K562 (cell line): ENCODE results near the gene SFR1. TPM values are rescaled to one million over a fixed set of nuclear protein-coding genes. Genes with fewer than 3 reads are reported as not detected.

Experiments used
- ATAC-seq: fragments of 200-7000 bp; cut with Tn5 transposase; 3 replicates; pipeline ENCODE4 v1.9.1; 2020; ENCODE audit warnings: moderate library complexity
- BruUV-seq: library from RNA; stranded (reverse); fragments of 400-500 nt; replicated peaks from 2 replicates; lab custom pipeline; 2021; lab: Mats Ljungman, UMichigan
- CTCF ChIA-PET: fragments of 300-600 bp; formaldehyde crosslinking; extraction: SDS; loops from one replicate; lab custom pipeline; 2021; ENCODE audit warnings: low intra/inter-chr PET ratio; lab: Yijun Ruan, JAX
- POLR2A ChIA-PET: fragments of 300-600, 350-650 bp; sonication (Branson Sonifier 250); formaldehyde crosslinking; extraction: SDS; loops from one replicate; lab custom pipeline; 2021; ENCODE audit warnings: antibody characterized with exemption, inconsistent platforms; lab: Yijun Ruan, JAX
- DNase-seq, 4 experiments: peaks; one replicate each; pipeline versions ENCODE4 v3.0.0 to v3.0.0-alpha.2; 2011 to 2018; ENCODE audit warnings: low spot score in 3 of 4, mixed read lengths in 3 of 4; ENCODE audit errors: extremely low read depth in 1 of 4
- FAIRE-seq: peaks from 2 replicates; lab custom pipeline; 2011; peaks lifted over from hg19 to GRCh38; lab: Jason Lieb, UNC
- H2AFZ ChIP-seq: 2 replicates; pipeline ENCODE4 v1.6.0; 2011; ENCODE audit warnings: low read depth, low read length, control low read depth, inconsistent platforms
- H3K27ac ChIP-seq: fragments of 200-600 bp; 3 replicates; pipeline ENCODE4 v1.8.0; 2011; ENCODE audit warnings: low read depth, mild to moderate bottlenecking, control low read depth, inconsistent platforms, low read length, moderate library complexity, mixed read lengths; ENCODE audit errors: extremely low read depth
- H3K27me3 ChIP-seq, 2 experiments: fragments of 300-600 bp in 1 of 2; 2 replicates in 1 of 2; 3 replicates in 1 of 2; pipeline versions ENCODE4 v1.6.0 to v1.8.0; 2011; ENCODE audit warnings: inconsistent platforms in 2 of 2, low read length in 2 of 2, mild to moderate bottlenecking in 1 of 2, mixed read lengths in 1 of 2, moderate library complexity in 1 of 2; ENCODE audit not compliant: control insufficient read depth in 2 of 2, insufficient read depth in 2 of 2
- H3K36me3 ChIP-seq: fragments of 300-600 bp; 3 replicates; pipeline ENCODE4 v1.8.0; 2011; ENCODE audit warnings: mild to moderate bottlenecking, low read length, inconsistent platforms; ENCODE audit not compliant: control insufficient read depth, insufficient read depth
- H3K4me1 ChIP-seq, 2 experiments: fragments of 200-600 bp in 1 of 2; replicated peaks in 1 of 2; 2 replicates in 1 of 2; 3 replicates in 1 of 2; pipeline versions ENCODE4 v1.5.1 to v1.8.0; 2011; ENCODE audit warnings: inconsistent platforms in 2 of 2, low read length in 2 of 2, mild to moderate bottlenecking in 1 of 2, mixed read lengths in 1 of 2, moderate library complexity in 1 of 2; ENCODE audit not compliant: control insufficient read depth in 2 of 2, insufficient read depth in 2 of 2
- H3K4me2 ChIP-seq: 2 replicates; pipeline ENCODE4 v1.6.1; 2011; ENCODE audit warnings: low read length, control low read depth, inconsistent platforms, mixed read lengths; ENCODE audit not compliant: insufficient read depth
- H3K4me3 ChIP-seq: fragments of 200-600 bp; sonication (generic), shearing (Covaris generic); 2 replicates; pipeline ENCODE4 v1.5.1; 2016; ENCODE audit warnings: control low read depth, inconsistent platforms
- H3K79me2 ChIP-seq: fragments of 200-600 bp; 3 replicates; pipeline ENCODE4 v1.8.0; 2011; ENCODE audit warnings: low read length, inconsistent platforms; ENCODE audit not compliant: control insufficient read depth, insufficient read depth
- H3K9ac ChIP-seq, 2 experiments: 2 replicates each; pipeline versions ENCODE4 v1.6.0 to v1.6.1; 2011; ENCODE audit warnings: low read depth in 2 of 2, low read length in 2 of 2, control low read depth in 1 of 2, inconsistent platforms in 1 of 2, mild to moderate bottlenecking in 1 of 2, mixed read lengths in 1 of 2; ENCODE audit not compliant: insufficient read depth in 1 of 2
- H3K9me1 ChIP-seq: one replicate; pipeline ENCODE4 v1.6.0; 2011; ENCODE audit warnings: inconsistent platforms, mild to moderate bottlenecking, low read length, moderate library complexity; ENCODE audit not compliant: control insufficient read depth, insufficient read depth
- H3K9me3 ChIP-seq: replicated peaks from 2 replicates; pipeline ENCODE4 v1.5.1; 2011; ENCODE audit warnings: low read depth, low read length, inconsistent platforms; ENCODE audit not compliant: control insufficient read depth, insufficient read depth
- H4K20me1 ChIP-seq: replicated peaks from 2 replicates; pipeline ENCODE4 v1.6.1; 2011; ENCODE audit warnings: low read length, inconsistent platforms, mixed read lengths; ENCODE audit not compliant: control insufficient read depth, insufficient read depth
- KDM4B ChIP-seq, 2 experiments: fragments of 450-650 bp in 1 of 2; sonication (generic) in 1 of 2; IDR thresholded peaks; 2 replicates each; pipeline ENCODE4 v1.6.1; 2016 to 2017; ENCODE audit warnings: borderline replicate concordance in 2 of 2, antibody characterized with exemption in 1 of 2, low read depth in 1 of 2, mild to moderate bottlenecking in 1 of 2
- WGBS: fragments of 100-300 bp; shearing (Covaris generic); methylation state at CpG from one replicate; pipeline ENCODE4 v1.1.6; 2016; ENCODE audit warnings: low coverage, mixed read lengths; ENCODE audit not compliant: insufficient coverage; ENCODE audit errors: missing lambda C conversion rate; 5-methylcytosine and 5-hydroxymethylcytosine counted together
- in situ Hi-C: fragments of 300-500 bp; cut with MboI; formaldehyde crosslinking; loops from 4 replicates; pipeline ENCODE4 v1.15.0; 2018; ENCODE audit warnings: inconsistent platforms, mixed read lengths
- intact Hi-C: fragments of 100-400 bp; cut with micrococcal nuclease; formaldehyde crosslinking; loops from 2 replicates; pipeline ENCODE4 v1.14.2; 2022
- polyA plus RNA-seq, 8 experiments: library from polyadenylated mRNA; depleted of rRNA in 4 of 8; stranded (reverse) in 5 of 8; unstranded in 3 of 8; fragments of >200 nt; fragmentation: Nextera tagmentation in 2 of 8; fragmentation: Illumina TruSeq in 1 of 8; extraction: Ambion mirVana in 2 of 8; extraction: Trizol in 1 of 8; gene quantifications; 2 replicates each; pipeline versions ENCODE4 v1.2.1 to v1.2.3, GENCODE V29; 2011 to 2014; ENCODE audit warnings: inconsistent platforms in 1 of 8, missing spikeins in 1 of 8
- total RNA-seq, 7 experiments: library from RNA; depleted of rRNA in 6 of 7; stranded (reverse); fragments of >200 nt in 6 of 7; fragmentation: Illumina TruSeq in 2 of 7; extraction: Trizol in 2 of 7; gene quantifications; 2 replicates each; pipeline versions ENCODE4 v1.2.1 to v1.2.3, GENCODE V29; 2011 to 2021; ENCODE audit warnings: low replicate concordance in 1 of 7
- TF ChIP-seq, protein P1 (sequence below): fragments of 450-650 bp; IDR thresholded peaks from 2 replicates; pipeline ENCODE4 v1.6.1; 2017; ENCODE audit warnings: antibody characterized with exemption, mild to moderate bottlenecking

SFR1 gene
- total and polyA plus RNA-seq, 9 of the 15 experiments (the other 6 are each of a cell fraction or from before 2014, with no cell fraction given), result 4.3 to 18.7 (median 9.1) TPM

- no peak for FAIRE-seq
- no TSS peak for BruUV-seq
- no peak for ATAC-seq
- H3K9ac ChIP-seq, result peak overlapping the region in 1 of 2 experiments; percentile 88; a peak in 2 of 4 replicates
- TF ChIP-seq KDM4B (IDR thresholded peaks at IDR 0.05; ENCODE audit: borderline replicate concordance in 2 of 2, low read depth in 1 of 2), result no peak
- TF ChIP-seq, protein P1, sequence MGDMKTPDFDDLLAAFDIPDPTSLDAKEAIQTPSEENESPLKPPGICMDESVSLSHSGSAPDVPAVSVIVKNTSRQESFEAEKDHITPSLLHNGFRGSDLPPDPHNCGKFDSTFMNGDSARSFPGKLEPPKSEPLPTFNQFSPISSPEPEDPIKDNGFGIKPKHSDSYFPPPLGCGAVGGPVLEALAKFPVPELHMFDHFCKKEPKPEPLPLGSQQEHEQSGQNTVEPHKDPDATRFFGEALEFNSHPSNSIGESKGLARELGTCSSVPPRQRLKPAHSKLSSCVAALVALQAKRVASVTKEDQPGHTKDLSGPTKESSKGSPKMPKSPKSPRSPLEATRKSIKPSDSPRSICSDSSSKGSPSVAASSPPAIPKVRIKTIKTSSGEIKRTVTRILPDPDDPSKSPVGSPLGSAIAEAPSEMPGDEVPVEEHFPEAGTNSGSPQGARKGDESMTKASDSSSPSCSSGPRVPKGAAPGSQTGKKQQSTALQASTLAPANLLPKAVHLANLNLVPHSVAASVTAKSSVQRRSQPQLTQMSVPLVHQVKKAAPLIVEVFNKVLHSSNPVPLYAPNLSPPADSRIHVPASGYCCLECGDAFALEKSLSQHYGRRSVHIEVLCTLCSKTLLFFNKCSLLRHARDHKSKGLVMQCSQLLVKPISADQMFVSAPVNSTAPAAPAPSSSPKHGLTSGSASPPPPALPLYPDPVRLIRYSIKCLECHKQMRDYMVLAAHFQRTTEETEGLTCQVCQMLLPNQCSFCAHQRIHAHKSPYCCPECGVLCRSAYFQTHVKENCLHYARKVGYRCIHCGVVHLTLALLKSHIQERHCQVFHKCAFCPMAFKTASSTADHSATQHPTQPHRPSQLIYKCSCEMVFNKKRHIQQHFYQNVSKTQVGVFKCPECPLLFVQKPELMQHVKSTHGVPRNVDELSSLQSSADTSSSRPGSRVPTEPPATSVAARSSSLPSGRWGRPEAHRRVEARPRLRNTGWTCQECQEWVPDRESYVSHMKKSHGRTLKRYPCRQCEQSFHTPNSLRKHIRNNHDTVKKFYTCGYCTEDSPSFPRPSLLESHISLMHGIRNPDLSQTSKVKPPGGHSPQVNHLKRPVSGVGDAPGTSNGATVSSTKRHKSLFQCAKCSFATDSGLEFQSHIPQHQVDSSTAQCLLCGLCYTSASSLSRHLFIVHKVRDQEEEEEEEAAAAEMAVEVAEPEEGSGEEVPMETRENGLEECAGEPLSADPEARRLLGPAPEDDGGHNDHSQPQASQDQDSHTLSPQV, result 0 out of 2 replicates have a peak, but pooled peaks have one; percentile 30
- peaks cover 8% of the 10 kb centered on the region; the same call in 1 of the 3 replicates for H3K36me3 ChIP-seq
- intact Hi-C loops (loop anchor here (5.0 kb wide), 5 partner anchors 87 to 232 kb away; partner anchors contain the start of genes CFAP58, SLK and STN1), in situ Hi-C loops (no loop called here)
- ChIA-PET POLR2A (interaction anchor here (1.2 to 2.3 kb wide), 5 partner anchors 11 to 327 kb away, joined by 3 to 10 read pairs (median 5); no protein-coding TSS in a partner anchor), CTCF (interaction anchor here (0.6 to 0.7 kb wide), 2 partner anchors 229 to 348 kb away, joined by 3 to 4 read pairs; no protein-coding TSS in a partner anchor)
- no peaks in the 10 kb centered on the region; a peak in 1 of 5 replicates for H3K27me3 ChIP-seq
- H3K4me3 ChIP-seq, result peak overlapping the region; percentile 60
- H3K27ac ChIP-seq, result peak overlapping the region; percentile 97
- no peaks in the 10 kb centered on the region for H3K9me1 ChIP-seq
- DNase-seq, result no peak
- H2AFZ ChIP-seq, result peak overlapping the region; percentile 97
- 25% methylated on average over 2 of the region's 2 CpGs for WGBS
- no peaks in the 10 kb centered on the region for H3K9me3 ChIP-seq
- no peaks in the 10 kb centered on the region for H4K20me1 ChIP-seq
- peaks cover 9% of the 10 kb centered on the region; the same call in 1 of the 3 replicates for H3K79me2 ChIP-seq
- peak overlapping the region; percentile 85 for H3K4me2 ChIP-seq
- H3K4me1 ChIP-seq, result peaks cover 0 to 7% of the 10 kb centered on the region in 2 experiments; a peak in 1 of 5 replicates
Observed at GRCh38 chr10:104120512-104120902, 1.5 kb upstream of the SFR1 start.
